Posterior cingulate gyrus (tissue), 11 donors: ENCODE results near the gene CD300LG.
"Not testable (repeated sequence)": the region's sequence is repeated elsewhere in the genome, so short reads cannot be mapped to it uniquely, and the experiment has no call there.

Source experiments
- DNase-seq, 10 donors: peaks; one replicate each; pipeline versions ENCODE4 v3.0.0 to v3.0.0-alpha.2; 2020 to 2021; ENCODE audit warnings: mixed read lengths in 3 of 10
- intact Hi-C: fragments of 100-400 bp; cut with DNase I; formaldehyde crosslinking; loops from one replicate; pipeline ENCODE4 v1.15.1; 2023

The CD300LG gene

DNA sequence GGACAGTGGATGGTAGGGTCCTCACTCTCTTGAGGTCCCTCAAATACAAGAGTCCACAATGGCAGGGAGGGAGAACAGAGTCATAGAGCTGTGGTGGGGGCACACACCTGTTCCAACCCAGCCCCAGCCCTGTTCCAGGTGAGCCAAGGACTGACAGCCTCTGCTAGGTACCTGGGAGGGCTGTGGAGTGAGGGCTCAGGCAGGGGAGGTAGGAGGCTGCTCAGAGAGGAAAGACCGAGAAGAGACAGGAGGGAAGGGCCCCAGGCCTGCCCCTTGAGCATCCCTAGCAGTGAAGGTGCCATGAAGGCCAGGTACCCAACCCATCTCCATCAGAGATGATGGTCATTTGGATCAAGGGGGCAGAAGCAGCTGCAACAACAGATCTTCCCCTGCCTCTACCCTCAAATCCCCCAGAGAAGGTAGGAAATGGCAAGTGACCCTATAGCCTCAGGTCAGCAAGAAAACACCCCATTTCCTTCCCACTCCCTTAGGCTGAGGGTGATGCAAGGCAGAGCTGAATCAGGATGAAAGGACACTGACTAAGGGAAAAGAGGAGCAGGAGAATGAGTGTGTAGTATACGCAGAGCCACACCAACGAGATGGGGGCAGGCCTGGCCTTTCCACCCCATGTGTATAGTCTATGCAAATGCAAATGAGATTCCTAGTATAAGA, 28.6 kb downstream of the CD300LG start:
- intact Hi-C loops = loop anchor here (10.0 kb wide), 2 partner anchors 69 to 119 kb away; partner anchors contain the start of gene PPY
- peak in 1 of 10 donors; percentile 59 for DNase-seq

DNA sequence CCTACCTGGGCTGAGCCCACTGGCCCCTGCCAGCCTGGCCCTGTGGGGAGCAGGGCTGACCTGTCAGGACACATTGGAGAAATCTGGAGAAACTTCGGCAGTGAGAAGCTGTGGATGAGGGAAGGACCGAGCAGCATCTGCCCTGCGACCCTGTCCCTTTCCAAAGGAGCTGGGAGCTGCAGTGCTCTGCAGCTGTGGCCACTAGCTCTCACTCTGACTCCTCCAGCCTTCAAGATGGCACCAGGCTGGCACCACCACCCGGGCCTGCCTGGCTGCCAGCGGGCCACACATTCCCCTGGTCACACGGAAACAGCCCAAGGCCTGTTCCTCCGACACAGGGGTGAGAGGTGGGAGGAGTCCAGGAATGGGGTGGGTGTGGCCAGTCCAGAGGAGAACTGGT, 30.1 kb downstream of the CD300LG start:
- intact Hi-C loops = loop anchor here (10.0 kb wide), 2 partner anchors 68 to 118 kb away; partner anchors contain the start of gene PPY
- DNase-seq = peak in 1 of 10 donors; percentile 41

DNA sequence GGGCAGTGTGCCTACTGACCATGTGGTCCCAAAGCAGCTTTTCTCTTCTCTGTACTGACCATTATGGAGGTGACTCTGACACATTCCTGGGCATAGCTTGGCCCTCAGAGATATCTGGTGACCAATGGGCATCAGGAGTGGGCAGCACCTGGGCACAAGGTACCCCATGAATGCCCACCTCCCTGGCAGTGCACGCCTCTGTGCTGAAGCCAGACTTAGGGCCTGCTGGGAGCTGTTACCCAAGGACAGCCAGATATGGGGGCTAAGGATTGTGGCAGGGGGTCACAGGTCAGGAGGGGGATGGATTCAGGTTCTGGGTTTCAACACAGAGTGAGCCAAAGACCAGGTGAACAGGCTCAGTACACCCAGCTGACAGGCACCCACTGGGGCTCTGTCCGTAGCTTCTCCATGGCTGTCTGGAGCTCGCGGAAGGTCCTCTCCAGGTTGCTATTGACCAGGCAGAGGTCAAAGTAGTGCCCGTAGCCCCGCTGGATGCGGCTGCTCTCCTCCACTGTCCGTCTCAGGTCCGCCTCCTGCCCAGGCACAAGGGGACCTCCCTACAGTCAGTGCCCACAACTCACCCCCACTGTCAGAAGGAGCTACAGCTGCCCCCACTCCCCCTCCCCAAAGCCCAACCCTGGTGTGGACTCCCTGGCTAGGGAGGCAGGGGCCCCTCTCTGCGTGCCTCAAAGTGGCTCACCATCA, 30.6 kb downstream of the CD300LG start:
- intact Hi-C loops = loop anchor here (1.0 to 10.0 kb wide), 3 partner anchors 67 to 164 kb away; partner anchors contain the start of gene PPY
- DNase-seq = peak in 1 of 10 donors; percentile 61

DNA sequence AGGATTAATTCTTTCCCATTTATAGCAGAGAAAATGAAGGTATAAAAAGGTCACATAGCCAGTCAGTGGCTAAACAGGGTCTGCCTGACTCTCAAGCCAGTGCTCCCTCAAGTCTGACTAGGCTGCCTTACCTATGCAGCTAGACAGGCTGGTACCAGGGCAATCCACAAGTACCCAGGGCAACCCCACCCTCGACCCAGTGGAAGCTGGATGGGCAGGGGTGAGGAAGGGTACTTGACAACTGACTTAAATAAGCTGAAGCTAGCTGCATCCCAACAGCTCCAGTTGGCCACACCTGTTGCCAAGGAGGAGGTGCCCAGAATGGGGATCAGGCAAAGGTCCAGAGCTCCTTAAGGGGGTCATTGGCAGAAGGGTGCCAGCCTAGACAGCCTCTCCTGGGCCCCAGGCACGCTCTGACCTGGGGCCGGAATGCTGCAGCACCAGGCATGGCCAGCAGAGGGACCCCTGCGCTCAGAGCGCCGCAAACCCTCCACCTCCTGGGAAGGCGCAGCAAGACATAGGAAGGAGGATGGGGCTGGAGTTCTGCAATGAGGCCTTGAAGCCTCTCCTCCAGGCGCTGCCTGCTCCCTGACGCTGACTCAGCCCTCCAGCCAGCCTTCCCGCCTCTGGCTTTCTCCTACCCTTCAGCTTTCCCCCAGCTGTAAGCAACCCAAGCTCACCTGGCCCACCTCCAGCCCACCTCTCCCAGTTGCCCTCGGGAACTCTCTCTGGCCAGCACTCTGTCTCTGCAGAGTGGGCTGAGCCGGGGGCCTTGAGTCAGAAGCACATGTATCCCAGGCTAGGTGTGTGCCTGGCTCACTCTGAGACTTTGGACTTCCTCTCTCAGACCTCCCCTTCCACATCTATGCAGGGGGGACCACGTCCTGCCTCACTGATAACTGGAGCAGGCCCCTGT, 31.5 kb downstream of the CD300LG start:
- DNase-seq = peak; percentile 57 to 97 (median 80)
- intact Hi-C loops = loop anchor here (1.0 to 10.0 kb wide), 3 partner anchors 66 to 163 kb away; partner anchors contain the start of gene PPY

DNA sequence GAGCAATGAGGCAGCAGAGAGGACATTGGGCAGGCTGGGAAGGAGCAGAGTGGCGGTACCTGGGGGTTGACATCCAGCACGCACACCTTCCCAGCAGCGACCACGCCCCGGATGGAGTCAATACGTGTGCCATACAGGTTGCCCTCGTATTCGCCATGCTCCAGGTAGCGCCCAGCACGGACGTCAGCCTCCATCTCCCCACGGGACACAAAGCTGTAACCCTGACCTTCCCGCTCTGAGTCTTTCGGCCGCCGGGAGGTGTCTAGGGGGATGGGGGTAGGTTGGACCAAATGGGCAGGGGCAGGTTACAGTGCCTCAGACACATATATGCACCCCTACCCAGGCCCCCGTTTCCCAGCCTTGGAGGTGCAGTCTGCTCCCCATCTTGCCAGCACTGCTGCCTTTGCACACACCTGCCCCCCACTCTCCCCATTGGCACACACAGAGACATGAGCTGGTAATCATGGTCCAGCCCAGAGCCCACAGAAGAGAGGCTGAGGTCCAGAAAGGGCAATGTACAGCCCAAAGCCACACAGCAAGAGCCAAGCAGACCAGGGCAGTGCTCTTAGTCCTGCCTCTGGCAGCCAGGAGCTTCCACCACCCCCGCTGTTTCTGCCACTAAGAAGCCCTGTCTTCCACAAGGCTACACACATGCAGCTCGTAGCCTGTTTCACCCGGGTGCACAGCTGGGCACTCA, 32.9 kb downstream of the CD300LG start:
- intact Hi-C loops = loop anchor here (10.0 kb wide), 2 partner anchors 65 to 115 kb away; partner anchors contain the start of gene PPY
- no peak for DNase-seq

DNA sequence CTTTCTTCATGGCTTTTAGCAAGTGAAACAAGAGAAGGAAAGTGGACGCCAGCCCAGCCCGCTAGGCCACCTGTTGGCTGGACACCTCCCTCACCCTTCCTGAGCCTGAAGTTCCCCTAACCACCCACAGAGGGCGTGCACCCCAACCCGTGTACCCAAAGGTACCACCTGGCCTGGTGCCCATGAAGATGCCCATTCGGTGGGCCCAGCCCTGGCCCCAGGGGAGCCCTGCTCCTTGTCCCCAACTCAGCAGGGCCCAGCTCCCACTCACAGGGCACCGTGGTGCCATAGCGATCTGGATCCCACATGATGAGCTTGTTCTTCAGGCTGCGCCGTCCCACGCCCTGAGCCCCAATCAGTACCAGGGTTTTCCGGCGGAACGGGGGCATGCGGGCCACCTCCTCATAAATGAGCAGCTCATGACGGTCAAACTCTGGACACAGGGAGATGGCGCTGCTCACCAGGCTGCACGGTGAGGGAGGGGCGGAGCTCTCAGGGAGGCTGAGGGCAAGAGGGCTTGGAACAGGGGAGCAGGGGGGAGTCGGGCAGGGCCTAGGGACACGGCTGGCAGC, 33.5 kb downstream of the CD300LG start:
- intact Hi-C loops = no loop called here
- DNase-seq = peak in 5 of 10 donors; percentile 15 to 82 (median 28)

DNA sequence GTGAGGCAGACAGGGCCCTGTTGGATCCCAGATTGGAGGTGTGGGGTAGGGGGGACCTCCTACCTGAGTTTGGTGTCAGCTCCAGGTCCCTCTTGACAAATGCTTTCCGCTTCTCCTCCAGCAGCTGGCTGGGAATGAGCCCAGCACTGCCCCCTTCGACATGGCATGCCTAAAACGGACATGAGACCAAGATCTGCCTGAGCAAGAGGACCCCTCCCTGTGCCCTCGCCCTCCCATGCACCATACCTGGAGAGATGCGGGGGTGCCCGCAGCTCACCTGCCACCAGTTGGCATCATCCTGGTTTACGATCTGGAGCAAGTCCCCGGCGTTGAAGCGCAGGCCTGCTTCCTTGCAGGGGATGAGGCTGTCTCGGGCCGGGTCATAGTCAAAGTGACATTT, 34.2 kb downstream of the CD300LG start:
- intact Hi-C loops = no loop called here
- DNase-seq = no peak

DNA sequence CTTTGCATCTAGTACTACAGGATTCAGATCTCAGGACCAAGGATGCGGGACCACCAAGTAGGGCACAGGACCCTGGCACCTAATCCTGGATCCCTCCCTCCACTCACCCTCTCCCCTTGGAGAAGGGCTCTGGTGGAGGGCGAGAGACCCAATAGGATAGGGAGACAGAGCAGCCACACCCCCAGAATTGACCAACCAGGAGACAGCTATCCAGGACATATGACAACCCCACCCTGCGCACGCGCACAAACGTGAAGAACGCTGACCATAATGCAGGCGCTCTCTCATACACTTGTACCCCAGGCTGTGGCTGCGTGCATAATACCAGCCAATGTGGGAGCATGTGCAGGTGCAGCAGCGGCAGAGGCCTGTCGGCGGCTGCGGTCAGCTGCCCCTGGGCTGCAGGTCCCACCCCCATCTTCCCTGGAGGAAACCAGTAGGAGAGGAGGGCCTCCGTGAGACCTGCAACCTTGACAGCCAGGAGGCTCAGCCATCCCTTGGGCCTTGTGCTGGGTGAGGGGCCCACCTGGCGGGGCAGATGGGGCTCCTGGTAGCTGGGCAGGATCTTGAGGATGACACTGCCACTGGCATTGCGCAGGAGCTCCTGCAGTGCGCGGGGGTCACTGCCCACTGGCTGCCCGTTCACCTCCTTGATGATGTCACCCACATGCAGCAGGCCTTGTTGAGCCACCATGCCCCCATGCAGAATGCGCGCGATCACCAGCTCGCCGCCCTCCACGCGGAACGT, 35.0 kb downstream of the CD300LG start:
- no peak for DNase-seq
- intact Hi-C loops = no loop called here

DNA sequence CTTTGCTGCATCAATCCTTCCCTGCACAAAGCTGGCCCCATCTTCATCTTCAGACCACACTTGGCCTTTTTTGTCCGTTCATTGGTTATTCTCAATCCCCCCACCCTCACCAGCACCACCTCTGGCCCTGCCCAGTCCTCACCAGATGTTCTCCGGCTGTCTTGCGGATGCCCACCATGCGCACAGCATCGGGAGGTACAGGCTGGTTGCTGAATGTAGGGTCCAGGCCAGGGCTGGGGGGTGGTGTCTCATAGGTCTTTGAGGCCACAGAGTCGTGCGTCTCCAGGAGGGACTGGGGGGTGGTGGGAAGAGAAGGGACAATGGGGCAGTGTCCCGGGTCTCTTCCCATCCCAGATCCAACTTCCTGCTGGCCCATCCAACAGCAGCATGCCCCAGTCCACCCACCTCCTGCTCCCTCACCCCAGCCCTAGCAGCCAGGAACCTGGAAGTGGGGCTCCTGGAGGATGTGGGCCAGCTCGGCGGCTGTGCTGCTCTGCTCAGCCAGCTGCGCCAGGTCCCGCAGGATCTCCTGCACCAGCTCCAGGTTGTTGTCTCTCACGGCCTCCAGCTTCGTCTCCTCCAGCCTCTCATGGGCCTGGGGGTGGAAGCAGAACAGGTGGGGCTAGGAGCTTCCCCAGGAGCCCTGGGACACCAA, 35.9 kb downstream of the CD300LG start:
- DNase-seq = no peak

DNA sequence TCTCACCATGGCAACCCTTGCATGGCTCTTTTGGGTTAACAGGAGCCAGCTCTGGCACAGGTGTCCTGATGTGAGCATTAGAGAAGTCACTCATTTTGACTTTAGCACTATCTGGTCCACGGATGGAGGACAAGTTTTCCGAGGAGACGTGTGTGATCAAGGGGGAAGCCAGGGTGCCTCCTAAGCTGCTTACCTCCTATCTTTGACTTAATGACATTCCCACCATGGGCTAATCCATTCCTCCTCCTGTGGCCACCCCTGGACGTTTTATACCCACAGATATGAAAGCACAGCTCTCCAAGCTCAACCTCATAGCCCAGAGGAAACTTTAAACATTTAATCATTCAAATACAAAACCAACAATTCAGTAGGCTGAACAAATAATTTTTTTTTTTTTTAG, 41.6 kb downstream of the CD300LG start:
- intact Hi-C loops = no loop called here
- no peak for DNase-seq

More for the DNA sequence above, 35.9 kb downstream of the CD300LG start:
- intact Hi-C loops = no loop called here

DNA sequence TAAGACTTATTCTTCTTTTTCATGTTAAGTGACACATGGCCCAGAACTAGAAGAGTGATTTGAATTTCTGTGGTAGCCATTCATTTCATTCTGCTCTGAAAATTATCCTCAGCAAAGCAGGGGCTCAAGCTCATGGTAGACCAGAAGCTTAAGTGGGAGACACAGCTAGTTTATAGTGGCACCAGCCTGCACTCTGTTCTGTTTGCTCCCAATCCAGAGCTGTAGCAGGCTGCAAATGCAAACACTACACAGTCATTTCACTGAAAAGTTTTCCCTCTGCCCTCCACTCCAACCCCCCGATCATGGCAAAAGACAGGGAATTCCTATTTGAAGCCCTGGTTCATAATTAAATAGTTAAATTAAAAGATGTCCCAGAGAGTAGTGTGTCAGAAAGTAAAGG, 43.3 kb downstream of the CD300LG start:
- DNase-seq = no peak
- intact Hi-C loops = no loop called here

DNA sequence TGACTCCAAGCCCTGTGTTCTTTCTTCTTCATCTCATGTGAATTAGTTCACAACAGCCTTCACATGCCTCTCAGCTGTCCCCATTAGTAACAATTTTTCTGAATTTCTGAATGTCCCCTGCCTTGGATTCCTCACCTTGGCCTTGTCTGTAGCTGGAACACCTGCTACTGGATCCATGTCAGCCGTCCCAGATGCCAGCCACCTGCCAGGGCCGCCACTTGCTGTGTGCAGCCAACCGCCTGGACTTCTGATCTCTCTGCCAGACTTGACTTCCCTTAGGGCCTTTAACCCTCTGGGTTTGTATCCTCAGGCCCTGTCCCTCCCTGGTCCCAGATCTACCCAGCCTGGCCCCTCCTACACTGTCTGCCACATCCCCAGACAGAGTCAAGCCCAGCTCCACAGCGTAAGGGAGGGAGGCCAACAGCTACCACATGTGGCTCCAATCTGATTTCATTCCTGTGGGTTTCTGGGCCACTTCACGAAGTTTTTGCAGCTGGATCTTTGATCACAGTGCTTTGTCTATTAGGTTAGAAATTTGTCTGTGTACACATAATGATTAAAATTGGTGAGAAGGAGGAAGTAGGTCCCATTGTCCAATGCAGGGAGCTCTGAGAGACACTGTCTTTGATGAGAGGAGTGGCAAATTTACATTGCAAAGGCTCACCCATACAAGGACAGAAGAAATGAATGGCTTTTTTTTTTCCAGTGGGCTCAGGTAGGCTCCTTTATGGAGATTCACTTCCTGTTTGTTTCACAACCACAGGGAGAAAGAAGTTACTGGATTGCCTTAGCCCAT, 45.1 kb downstream of the CD300LG start:
- intact Hi-C loops = no loop called here

DNA sequence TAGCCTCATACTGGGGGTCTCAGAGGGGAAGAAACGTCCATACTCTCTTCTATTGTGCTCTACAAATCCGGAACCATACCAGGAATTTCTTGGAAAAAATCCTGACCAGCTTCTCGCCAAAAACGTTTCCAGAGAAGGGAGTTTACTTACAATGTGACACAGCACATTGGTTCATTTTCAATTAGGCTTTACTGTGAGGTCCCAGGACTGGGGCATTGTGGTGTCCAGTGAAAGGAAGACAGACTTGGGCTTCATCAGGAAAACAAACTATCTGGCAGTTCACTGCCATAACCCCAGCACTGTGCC, 45.6 kb downstream of the CD300LG start:
- no peak for DNase-seq
- intact Hi-C loops = no loop called here

More for the DNA sequence above, 45.1 kb downstream of the CD300LG start:
- no peak for DNase-seq

DNA sequence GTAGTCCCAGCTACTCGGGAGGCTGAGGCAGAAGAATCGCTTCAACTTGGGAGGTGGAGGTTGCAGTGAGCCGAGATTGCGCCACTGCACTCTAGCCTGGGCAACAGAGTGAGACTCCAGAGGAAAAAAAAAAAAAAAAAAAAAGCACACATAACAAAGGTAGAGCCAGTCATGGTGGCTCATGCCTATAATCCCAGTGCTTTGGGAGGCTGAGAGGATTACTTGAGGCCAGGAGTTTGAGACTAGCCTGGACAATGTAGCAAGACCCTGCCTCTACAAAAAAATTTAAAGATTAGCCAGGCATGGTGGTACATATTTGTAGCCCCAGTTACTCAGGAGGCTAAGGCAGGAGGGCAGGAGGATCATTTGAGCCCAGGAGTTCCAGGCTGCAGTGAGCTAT, 47.5 kb downstream of the CD300LG start:
- intact Hi-C loops, DNase-seq: not testable (repeated sequence)

DNA sequence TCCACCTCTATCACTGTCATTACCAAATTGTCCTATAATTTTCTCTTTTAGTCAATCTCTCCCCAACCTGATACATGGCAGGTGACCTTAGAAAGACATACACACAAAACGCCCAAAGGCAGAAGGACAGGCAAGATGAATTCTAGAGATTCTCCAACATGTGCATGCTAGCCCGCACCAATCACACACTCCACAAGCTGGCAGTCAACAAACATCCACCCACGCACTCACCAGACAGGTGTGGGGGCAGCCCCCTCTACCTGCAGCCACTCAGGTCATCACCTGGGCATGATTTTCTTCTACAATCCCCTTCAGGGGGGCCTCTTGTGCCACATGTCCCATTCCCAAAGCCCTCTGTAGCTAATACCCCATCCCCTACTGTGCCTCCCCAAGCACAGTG, 50.9 kb downstream of the CD300LG start:
- DNase-seq = no peak
- intact Hi-C loops = no loop called here

DNA sequence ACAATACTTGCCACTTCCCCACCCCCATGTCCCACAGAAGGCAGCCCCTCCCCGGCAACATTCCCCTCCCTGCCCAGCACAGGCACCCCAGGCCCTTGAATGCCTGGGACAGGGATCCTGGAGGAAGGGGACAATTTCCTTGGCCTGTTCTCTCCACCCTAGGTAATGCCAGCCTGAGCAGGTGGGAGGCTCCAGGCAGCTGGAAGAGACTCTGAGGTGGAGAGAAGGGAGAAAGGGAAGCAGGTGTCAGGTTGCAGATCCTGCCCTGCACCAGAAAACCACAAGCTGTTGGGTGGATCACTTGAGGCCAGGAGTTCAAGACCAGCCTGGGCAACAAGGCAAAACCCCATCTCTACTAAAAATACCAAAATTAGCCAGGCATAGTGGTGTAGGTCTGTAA, 51.5 kb downstream of the CD300LG start:
- DNase-seq = peak in 1 of 10 donors; percentile 22
- intact Hi-C loops = no loop called here

DNA sequence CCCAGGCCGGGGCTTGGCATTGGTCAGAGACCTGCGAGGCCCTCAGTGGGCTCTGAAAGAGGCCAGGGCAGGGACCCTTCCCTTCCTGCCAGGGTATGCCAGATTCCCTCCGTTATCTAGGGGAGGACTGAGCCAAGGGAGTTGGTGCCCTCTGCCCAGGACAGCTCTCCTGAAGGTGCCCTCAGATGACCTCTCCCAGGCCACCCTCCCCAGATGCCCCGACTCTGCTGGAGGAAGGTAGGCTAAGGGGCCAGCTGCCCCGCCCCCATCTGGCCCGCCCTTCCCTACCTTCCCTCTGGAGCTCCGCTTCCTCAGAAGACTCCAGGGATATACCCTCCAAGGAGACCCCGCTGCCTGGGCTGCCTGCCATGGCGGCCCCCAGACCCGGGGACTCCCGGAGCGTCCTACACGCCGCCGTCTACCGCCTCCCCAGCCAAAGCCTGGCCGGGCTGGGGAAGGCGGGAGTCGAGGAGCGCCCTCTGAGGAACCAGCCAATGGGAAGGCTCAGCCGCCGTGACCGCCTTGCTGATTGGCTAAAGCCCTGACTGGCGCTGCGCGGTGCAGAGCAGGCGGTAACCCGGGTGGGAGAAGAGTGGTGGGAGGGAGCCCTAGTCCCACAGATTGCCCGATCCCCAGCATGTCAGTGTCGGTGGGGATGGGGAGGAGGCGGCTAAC, 53.3 kb downstream of the CD300LG start:
- intact Hi-C loops = no loop called here
- peak; percentile 85 to 98 (median 92) for DNase-seq
